Fibroblast of pulmonary artery (primary cell): ENCODE results near the gene GPSM3.
"Not testable (repeated sequence)": the region's sequence is repeated elsewhere in the genome, so short reads cannot be mapped to it uniquely, and the experiment has no call there.

Experiments used
- DNase-seq: peaks from one replicate; pipeline ENCODE4 v3.0.0-alpha.2; 2010; ENCODE audit warnings: low read depth
- H3K4me3 ChIP-seq: replicated peaks from 2 replicates; pipeline ENCODE4 v1.5.1; 2011; ENCODE audit warnings: low read depth, mild to moderate bottlenecking, control low read depth, low read length, moderate library complexity
- CTCF ChIP-seq: IDR thresholded peaks from 2 replicates; pipeline ENCODE4 v1.5.1; 2011; ENCODE audit warnings: mild to moderate bottlenecking, control low read depth, low read length, inconsistent platforms; ENCODE audit errors: missing control alignments

GPSM3 gene

GRCh38 chr6:32191696-32192607 is 491 bp downstream of the GPSM3 start:
- DNase-seq, result no peak
- TF ChIP-seq CTCF, result no peak
- H3K4me3 ChIP-seq, result no peak overlapping the region

GRCh38 chr6:32190911-32191677 is 1.3 kb downstream of the GPSM3 start:
- no peak for TF ChIP-seq CTCF
- peak overlapping the region; percentile 82 for H3K4me3 ChIP-seq
- DNase-seq, result no peak

- peak within 1 kb of the TSS; percentile 82 for H3K4me3 ChIP-seq
- peak; percentile 94 for DNase-seq
- no peak for TF ChIP-seq CTCF
Measured at GRCh38 chr6:32190054-32190851, 2.2 kb downstream of the GPSM3 start, which contains the start of gene PBX2. Gene PBX2, minus strand, starts transcription at chr6:32190202. Its CDS starts 287 bp downstream, at chr6:32189915.

- no peak for DNase-seq
- no peak for TF ChIP-seq CTCF
- peak overlapping the region; percentile 82 for H3K4me3 ChIP-seq
Measured at GRCh38 chr6:32189742-32190053, 2.7 kb downstream of the GPSM3 start.

GRCh38 chr6:32189069-32189741 is 3.2 kb downstream of the GPSM3 start:
- no peak for TF ChIP-seq CTCF
- DNase-seq, result no peak
- H3K4me3 ChIP-seq, result peak overlapping the region; percentile 82

- peak overlapping the region; percentile 82 for H3K4me3 ChIP-seq
- no peak for TF ChIP-seq CTCF
- peak; percentile 26 for DNase-seq
Measured at GRCh38 chr6:32188381-32189068, 3.9 kb downstream of the GPSM3 start.

GRCh38 chr6:32187725-32188380 is 4.6 kb downstream of the GPSM3 start:
- H3K4me3 ChIP-seq, result peak overlapping the region; percentile 82
- not testable (repeated sequence) for DNase-seq
